ENCODE results near the gene CTTNBP2.

DNA sequence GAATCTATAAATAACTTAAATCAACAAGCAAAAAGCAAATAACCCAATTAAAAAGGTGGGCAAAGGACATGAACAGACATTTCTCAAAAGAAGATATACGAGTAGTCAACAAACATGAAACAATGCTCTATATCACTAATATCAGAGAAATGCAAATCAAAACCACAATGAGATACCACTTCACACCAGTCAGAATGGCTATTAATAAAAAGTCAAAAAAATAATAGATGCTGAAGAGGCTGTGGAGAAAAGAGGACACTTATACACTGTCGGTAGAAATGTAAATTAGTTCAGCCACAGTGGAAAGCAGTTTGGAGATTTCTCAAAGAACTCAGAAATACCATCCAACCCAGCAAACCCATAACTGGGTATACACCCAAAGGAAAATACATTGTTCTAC, 70.6 kb downstream of the CTTNBP2 start:
- TF ChIP-seq, protein P1, sequence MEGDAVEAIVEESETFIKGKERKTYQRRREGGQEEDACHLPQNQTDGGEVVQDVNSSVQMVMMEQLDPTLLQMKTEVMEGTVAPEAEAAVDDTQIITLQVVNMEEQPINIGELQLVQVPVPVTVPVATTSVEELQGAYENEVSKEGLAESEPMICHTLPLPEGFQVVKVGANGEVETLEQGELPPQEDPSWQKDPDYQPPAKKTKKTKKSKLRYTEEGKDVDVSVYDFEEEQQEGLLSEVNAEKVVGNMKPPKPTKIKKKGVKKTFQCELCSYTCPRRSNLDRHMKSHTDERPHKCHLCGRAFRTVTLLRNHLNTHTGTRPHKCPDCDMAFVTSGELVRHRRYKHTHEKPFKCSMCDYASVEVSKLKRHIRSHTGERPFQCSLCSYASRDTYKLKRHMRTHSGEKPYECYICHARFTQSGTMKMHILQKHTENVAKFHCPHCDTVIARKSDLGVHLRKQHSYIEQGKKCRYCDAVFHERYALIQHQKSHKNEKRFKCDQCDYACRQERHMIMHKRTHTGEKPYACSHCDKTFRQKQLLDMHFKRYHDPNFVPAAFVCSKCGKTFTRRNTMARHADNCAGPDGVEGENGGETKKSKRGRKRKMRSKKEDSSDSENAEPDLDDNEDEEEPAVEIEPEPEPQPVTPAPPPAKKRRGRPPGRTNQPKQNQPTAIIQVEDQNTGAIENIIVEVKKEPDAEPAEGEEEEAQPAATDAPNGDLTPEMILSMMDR (IDR thresholded peaks at IDR 0.05): no peak
- TF ChIP-seq JUND (IDR thresholded peaks at IDR 0.05) (no peak), GABPA (IDR thresholded peaks at IDR 0.05; ENCODE audit: low read depth) (no peak), EP300 (IDR thresholded peaks at IDR 0.05; ENCODE audit: borderline replicate concordance in 1 of 2, low read depth in 1 of 2, low read length in 1 of 2) (no peak), POLR2AphosphoS5 (IDR thresholded peaks at IDR 0.05; ENCODE audit: low read depth, low read length) (no peak)
- TF ChIP-seq, protein P2, sequence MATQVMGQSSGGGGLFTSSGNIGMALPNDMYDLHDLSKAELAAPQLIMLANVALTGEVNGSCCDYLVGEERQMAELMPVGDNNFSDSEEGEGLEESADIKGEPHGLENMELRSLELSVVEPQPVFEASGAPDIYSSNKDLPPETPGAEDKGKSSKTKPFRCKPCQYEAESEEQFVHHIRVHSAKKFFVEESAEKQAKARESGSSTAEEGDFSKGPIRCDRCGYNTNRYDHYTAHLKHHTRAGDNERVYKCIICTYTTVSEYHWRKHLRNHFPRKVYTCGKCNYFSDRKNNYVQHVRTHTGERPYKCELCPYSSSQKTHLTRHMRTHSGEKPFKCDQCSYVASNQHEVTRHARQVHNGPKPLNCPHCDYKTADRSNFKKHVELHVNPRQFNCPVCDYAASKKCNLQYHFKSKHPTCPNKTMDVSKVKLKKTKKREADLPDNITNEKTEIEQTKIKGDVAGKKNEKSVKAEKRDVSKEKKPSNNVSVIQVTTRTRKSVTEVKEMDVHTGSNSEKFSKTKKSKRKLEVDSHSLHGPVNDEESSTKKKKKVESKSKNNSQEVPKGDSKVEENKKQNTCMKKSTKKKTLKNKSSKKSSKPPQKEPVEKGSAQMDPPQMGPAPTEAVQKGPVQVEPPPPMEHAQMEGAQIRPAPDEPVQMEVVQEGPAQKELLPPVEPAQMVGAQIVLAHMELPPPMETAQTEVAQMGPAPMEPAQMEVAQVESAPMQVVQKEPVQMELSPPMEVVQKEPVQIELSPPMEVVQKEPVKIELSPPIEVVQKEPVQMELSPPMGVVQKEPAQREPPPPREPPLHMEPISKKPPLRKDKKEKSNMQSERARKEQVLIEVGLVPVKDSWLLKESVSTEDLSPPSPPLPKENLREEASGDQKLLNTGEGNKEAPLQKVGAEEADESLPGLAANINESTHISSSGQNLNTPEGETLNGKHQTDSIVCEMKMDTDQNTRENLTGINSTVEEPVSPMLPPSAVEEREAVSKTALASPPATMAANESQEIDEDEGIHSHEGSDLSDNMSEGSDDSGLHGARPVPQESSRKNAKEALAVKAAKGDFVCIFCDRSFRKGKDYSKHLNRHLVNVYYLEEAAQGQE (IDR thresholded peaks at IDR 0.05; ENCODE audit: low read depth, low read length): no peak
- TF ChIP-seq, protein P3, sequence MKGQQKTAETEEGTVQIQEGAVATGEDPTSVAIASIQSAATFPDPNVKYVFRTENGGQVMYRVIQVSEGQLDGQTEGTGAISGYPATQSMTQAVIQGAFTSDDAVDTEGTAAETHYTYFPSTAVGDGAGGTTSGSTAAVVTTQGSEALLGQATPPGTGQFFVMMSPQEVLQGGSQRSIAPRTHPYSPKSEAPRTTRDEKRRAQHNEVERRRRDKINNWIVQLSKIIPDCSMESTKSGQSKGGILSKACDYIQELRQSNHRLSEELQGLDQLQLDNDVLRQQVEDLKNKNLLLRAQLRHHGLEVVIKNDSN (IDR thresholded peaks at IDR 0.05; ENCODE audit: borderline replicate concordance, low read depth): no peak
